Smooth muscle cell (in vitro differentiated cells): ENCODE data around the gene MEIS1. TPM values are rescaled to one million over a fixed set of nuclear protein-coding genes. Genes with fewer than 3 reads are reported as not detected.

Experiments used
- DNase-seq: peaks from one replicate; lab custom pipeline; 2025; ENCODE audit not compliant: unreplicated experiment; lab: John Stamatoyannopoulos, UW
- H2AFZ ChIP-seq: fragments of 200-600 bp; sonication (generic); 2 replicates; pipeline ENCODE4 v1.6.0; 2016; ENCODE audit warnings: antibody characterized with exemption, low read depth, mild to moderate bottlenecking
- H3F3A ChIP-seq: fragments of 200-600 bp; sonication (generic); 2 replicates; pipeline ENCODE4 v1.6.0; 2017; ENCODE audit warnings: antibody characterized with exemption, low read depth
- H3K27ac ChIP-seq: fragments of 200-600 bp; sonication (generic); 2 replicates; pipeline ENCODE4 v1.5.1; 2016; ENCODE audit warnings: low read depth, mild to moderate bottlenecking
- H3K27me3 ChIP-seq: fragments of 200-600 bp; sonication (generic); 2 replicates; pipeline ENCODE4 v1.6.1; 2016; ENCODE audit warnings: low read depth, mild to moderate bottlenecking
- H3K36me3 ChIP-seq: fragments of 200-600 bp; sonication (generic); 2 replicates; pipeline ENCODE4 v1.5.1; 2016; ENCODE audit warnings: low read depth
- H3K4me1 ChIP-seq: fragments of 200-600 bp; sonication (generic); 2 replicates; pipeline ENCODE4 v1.5.1; 2016; ENCODE audit warnings: low read depth
- H3K4me2 ChIP-seq: fragments of 200-600 bp; sonication (generic); 2 replicates; pipeline ENCODE4 v1.6.0; 2016; ENCODE audit warnings: mild to moderate bottlenecking
- H3K4me3 ChIP-seq: fragments of 200-600 bp; sonication (generic); 2 replicates; pipeline ENCODE4 v1.5.1; 2016; ENCODE audit warnings: mild to moderate bottlenecking
- H3K79me2 ChIP-seq: fragments of 200-600 bp; sonication (generic); 2 replicates; pipeline ENCODE4 v1.6.0; 2016; ENCODE audit warnings: low read depth, mild to moderate bottlenecking
- H3K9ac ChIP-seq: fragments of 200-600 bp; sonication (generic); 2 replicates; pipeline ENCODE4 v1.6.0; 2016; ENCODE audit warnings: low read depth
- H3K9me3 ChIP-seq: fragments of 200-600 bp; sonication (generic); replicated peaks from 2 replicates; pipeline ENCODE4 v1.5.1; 2016; ENCODE audit warnings: low read depth
- H4K20me1 ChIP-seq: fragments of 200-600 bp; sonication (generic); 2 replicates; pipeline ENCODE4 v1.6.0; 2016; ENCODE audit warnings: low read depth
- CTCF ChIP-seq: fragments of 200-600 bp; sonication (generic); IDR thresholded peaks from 2 replicates; pipeline ENCODE4 v1.5.1; 2017; ENCODE audit warnings: borderline replicate concordance, mild to moderate bottlenecking, antibody characterized with exemption; ENCODE audit not compliant: insufficient read depth, poor library complexity, severe bottlenecking
- WGBS: methylation state at CpG from one replicate; pipeline ENCODE4 v1.1.7; 2016; ENCODE audit warnings: low lambda C conversion rate; 5-methylcytosine and 5-hydroxymethylcytosine counted together
- polyA plus RNA-seq: library from polyadenylated mRNA; unstranded; fragments of >200 nt; fragmentation: Nextera tagmentation; extraction: Ambion mirVana; gene quantifications from 2 replicates; pipeline ENCODE4 v1.2.1, GENCODE V29; 2016
- total RNA-seq: library from RNA; depleted of rRNA; stranded (reverse); fragments of >200 nt; gene quantifications from 2 replicates; pipeline ENCODE4 v1.2.3, GENCODE V29; 2014

The MEIS1 gene
- total and polyA plus RNA-seq, 2 experiments from 2014 or later: 15.6 to 15.8 TPM

GRCh38 chr2:66447677-66448076, 12.8 kb downstream of the MEIS1 start:
- no peaks in the 10 kb centered on the region for H4K20me1 ChIP-seq
- H3K9me3 ChIP-seq: no peaks in the 10 kb centered on the region
- peak overlapping the region; percentile 96 for H3K4me2 ChIP-seq
- peak overlapping the region; percentile 53 for H3K4me3 ChIP-seq
- H3K27ac ChIP-seq: no peak overlapping the region
- no peak for TF ChIP-seq CTCF
- no peak overlapping the region for H3K9ac ChIP-seq
- 72% methylated on average over 2 of the region's 2 CpGs for WGBS
- H3K79me2 ChIP-seq: peaks cover 99% of the 10 kb centered on the region
- H3K4me1 ChIP-seq: peaks cover 36% of the 10 kb centered on the region
- H3K36me3 ChIP-seq: no peaks in the 10 kb centered on the region
- H2AFZ ChIP-seq: no peak overlapping the region
- no peaks in the 10 kb centered on the region for H3F3A ChIP-seq
- no peak for DNase-seq
- no peaks in the 10 kb centered on the region for H3K27me3 ChIP-seq

DNA sequence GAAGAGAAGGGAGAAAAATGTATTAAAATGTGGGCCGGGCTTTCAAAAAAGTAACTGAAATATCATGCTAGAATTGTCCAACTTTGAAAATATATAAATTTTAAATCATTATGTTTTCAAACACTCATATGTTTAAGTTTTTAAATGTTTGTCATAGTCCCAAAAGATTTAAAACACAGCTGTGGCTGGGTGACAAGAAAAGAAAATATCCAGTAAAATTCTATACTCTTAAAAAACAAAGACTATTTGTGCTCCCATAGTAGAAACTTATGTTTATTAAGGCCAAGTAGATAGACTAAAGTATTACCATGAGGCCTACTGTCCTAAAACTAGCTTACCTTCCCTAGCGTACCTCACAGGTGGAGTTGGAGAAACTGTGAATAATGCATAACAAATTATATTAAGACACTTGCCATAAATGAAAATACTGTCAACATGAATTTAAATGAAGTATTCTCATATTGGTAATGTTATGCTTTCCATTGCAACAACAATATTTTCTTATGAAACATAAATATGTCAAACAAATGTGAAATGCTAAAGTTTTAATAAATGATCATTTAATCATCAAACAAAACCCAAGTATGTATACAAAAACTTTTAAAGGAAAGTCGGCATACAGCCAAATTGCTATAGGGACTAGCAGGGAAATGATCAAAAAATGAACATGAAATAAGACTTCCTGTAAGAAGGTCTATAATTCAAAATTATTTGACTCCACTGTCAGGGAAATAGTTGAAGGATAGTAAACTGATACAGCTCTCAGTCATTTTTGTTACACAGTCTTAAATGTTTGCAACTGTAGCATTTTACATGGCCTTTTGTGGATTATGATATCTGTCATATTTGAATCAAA, 13.4 kb downstream of the MEIS1 start:
- Histone ChIP-seq H3K9me3 (no peaks in the 10 kb centered on the region), H3K4me2 (no peak overlapping the region), H2AFZ (no peak overlapping the region), H3K9ac (no peak overlapping the region), H3K79me2 (peaks cover 99% of the 10 kb centered on the region), H3F3A (no peaks in the 10 kb centered on the region), H3K27me3 (no peaks in the 10 kb centered on the region), H3K4me1 (peaks cover 33% of the 10 kb centered on the region), H3K27ac (no peak overlapping the region), H3K4me3 (no peak overlapping the region), H3K36me3 (no peaks in the 10 kb centered on the region), H4K20me1 (no peaks in the 10 kb centered on the region)
- 96% methylated on average over 3 of the region's 3 CpGs for WGBS
- DNase-seq: no peak
- TF ChIP-seq CTCF: no peak

DNA sequence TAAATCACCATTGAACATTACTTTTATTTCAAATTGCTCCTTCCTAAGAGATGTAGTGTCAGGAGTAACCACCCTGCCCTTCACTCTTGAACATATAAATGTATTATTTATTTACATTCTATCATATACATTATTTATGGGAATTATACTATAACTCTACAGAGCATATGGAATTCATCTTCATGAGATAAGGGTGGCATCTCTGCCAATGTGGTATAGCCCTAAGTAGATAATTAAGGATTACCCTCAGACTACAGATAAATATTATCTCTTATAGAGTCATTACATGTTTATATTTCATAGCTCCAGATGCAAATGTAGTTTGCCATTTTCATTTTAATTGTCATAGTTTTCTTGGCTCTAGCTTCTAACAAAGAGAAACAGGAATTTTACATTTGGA, 17.3 kb downstream of the MEIS1 start:
- Histone ChIP-seq H3F3A (no peaks in the 10 kb centered on the region), H4K20me1 (no peaks in the 10 kb centered on the region), H3K9me3 (no peaks in the 10 kb centered on the region), H3K36me3 (no peaks in the 10 kb centered on the region), H3K4me3 (no peak overlapping the region), H3K9ac (no peak overlapping the region), H3K79me2 (peaks cover 84% of the 10 kb centered on the region), H2AFZ (no peak overlapping the region), H3K4me1 (no peaks in the 10 kb centered on the region), H3K27me3 (no peaks in the 10 kb centered on the region), H3K27ac (no peak overlapping the region), H3K4me2 (no peak overlapping the region)
- DNase-seq: no peak
- no peak for TF ChIP-seq CTCF

GRCh38 chr2:66452917-66453316, 18.0 kb downstream of the MEIS1 start:
- no peak for TF ChIP-seq CTCF
- no peak overlapping the region for H3K4me2 ChIP-seq
- H3K4me3 ChIP-seq: no peak overlapping the region
- H3K36me3 ChIP-seq: no peaks in the 10 kb centered on the region
- no peaks in the 10 kb centered on the region for H3K4me1 ChIP-seq
- H4K20me1 ChIP-seq: no peaks in the 10 kb centered on the region
- no peak overlapping the region for H2AFZ ChIP-seq
- peaks cover 84% of the 10 kb centered on the region for H3K79me2 ChIP-seq
- H3F3A ChIP-seq: no peaks in the 10 kb centered on the region
- no peak for DNase-seq
- H3K9me3 ChIP-seq: no peaks in the 10 kb centered on the region
- H3K27me3 ChIP-seq: no peaks in the 10 kb centered on the region
- H3K27ac ChIP-seq: no peak overlapping the region
- WGBS: 78% methylated on average over 2 of the region's 2 CpGs
- H3K9ac ChIP-seq: no peak overlapping the region
